HCT116 (cell line): ENCODE results near the gene STAT4. TPM values are rescaled to one million over a fixed set of nuclear protein-coding genes. Genes with fewer than 3 reads are reported as not detected.

Experiments
- ATAC-seq: fragments of 200-7000 bp; cut with Tn5 transposase; 2 replicates; pipeline ENCODE4 v1.9.1; 2020; ENCODE audit warnings: mild to moderate bottlenecking, moderate library complexity
- BruUV-seq: library from RNA; stranded (reverse); fragments of 400-500 nt; replicated peaks from 2 replicates; lab custom pipeline; 2021; lab: Mats Ljungman, UMichigan
- CTCF ChIA-PET: fragments of 300-600 bp; sonication (Branson Sonifier 250); formaldehyde crosslinking; loops from one replicate; lab custom pipeline; 2021; ENCODE audit warnings: antibody characterized with exemption; lab: Charles Lee
- POLR2A ChIA-PET: fragments of 300-600, 350-600 bp; sonication (Branson Sonifier 250); formaldehyde crosslinking; loops from one replicate; lab custom pipeline; 2021; ENCODE audit warnings: antibody characterized with exemption; lab: Charles Lee
- RAD21 ChIA-PET, 2 experiments: fragments of 300-600 bp; sonication (Branson Sonifier 250); formaldehyde crosslinking; loops; one replicate each; lab custom pipeline; 2023; ENCODE audit warnings: low total read pairs in 2 of 2; ENCODE audit not compliant: uncharacterized antibody in 2 of 2, unreplicated experiment in 2 of 2, low non-redundant PET in 1 of 2; lab: Charles Lee
- DNase-seq: peaks from one replicate; pipeline ENCODE4 v3.0.0-alpha.2; 2010; ENCODE audit warnings: low read depth, low spot score
- H2AFZ ChIP-seq: fragments of 200-600 bp; shearing (Covaris generic), sonication (generic); 2 replicates; pipeline ENCODE4 v1.6.1; 2017; ENCODE audit warnings: low read depth, mixed run types, mixed read lengths, antibody characterized with exemption, low read length; ENCODE audit not compliant: poor library complexity, severe bottlenecking
- H3K27ac ChIP-seq: 2 replicates; pipeline ENCODE4 v1.5.1; 2012; ENCODE audit warnings: low read depth, low read length
- H3K27me3 ChIP-seq: fragments of 200-600 bp; sonication (generic); 2 replicates; pipeline ENCODE4 v1.6.1; 2016; ENCODE audit warnings: mixed run types, low read length, mixed read lengths; ENCODE audit not compliant: insufficient read depth
- H3K36me3 ChIP-seq, 2 experiments: fragments of 200-500 bp in 1 of 2; fragments of 200-600 bp in 1 of 2; sonication (Bioruptor generic) in 1 of 2; sonication (generic) in 1 of 2; 2 replicates each; pipeline versions ENCODE4 v1.5.1 to v1.6.1; 2014 to 2016; ENCODE audit warnings: low read length in 2 of 2, inconsistent platforms in 1 of 2, mixed read lengths in 1 of 2, mixed run types in 1 of 2; ENCODE audit not compliant: insufficient read depth in 2 of 2, control insufficient read depth in 1 of 2
- H3K4me1 ChIP-seq, 2 experiments: fragments of 200-600 bp in 1 of 2; sonication (generic) in 1 of 2; 2 replicates each; pipeline versions ENCODE4 v1.5.1 to v1.6.1; 2012 to 2017; ENCODE audit warnings: low read length in 2 of 2, inconsistent platforms in 1 of 2, mild to moderate bottlenecking in 1 of 2, mixed read lengths in 1 of 2, mixed run types in 1 of 2, moderate library complexity in 1 of 2; ENCODE audit not compliant: insufficient read depth in 2 of 2, control insufficient read depth in 1 of 2
- H3K4me2 ChIP-seq: fragments of 200-600 bp; sonication (generic); 2 replicates; pipeline ENCODE4 v1.6.1; 2017; ENCODE audit warnings: mixed run types, low read length, mixed read lengths
- H3K4me3 ChIP-seq, 2 experiments: fragments of 200-600 bp in 1 of 2; sonication (generic) in 1 of 2; replicated peaks in 1 of 2; 2 replicates each; pipeline ENCODE4 v1.5.1; 2011 to 2016; ENCODE audit warnings: low read length in 2 of 2, control low read depth in 1 of 2, low read depth in 1 of 2, mild to moderate bottlenecking in 1 of 2, mixed read lengths in 1 of 2, mixed run types in 1 of 2
- H3K79me2 ChIP-seq: fragments of 200-600 bp; sonication (generic); 2 replicates; pipeline ENCODE4 v1.6.1; 2017; ENCODE audit warnings: mild to moderate bottlenecking, mixed run types, low read length, moderate library complexity, mixed read lengths; ENCODE audit not compliant: insufficient read depth
- H3K9ac ChIP-seq: fragments of 200-600 bp; sonication (generic); 2 replicates; pipeline ENCODE4 v1.6.1; 2016; ENCODE audit warnings: low read length, mixed read lengths
- H3K9me2 ChIP-seq: fragments of 200-600 bp; sonication (generic), shearing (Covaris generic); 2 replicates; pipeline ENCODE4 v1.6.1; 2017; ENCODE audit warnings: mixed run types, mild to moderate bottlenecking, moderate library complexity; ENCODE audit not compliant: insufficient read depth
- H3K9me3 ChIP-seq, 2 experiments: fragments of 200-500 bp in 1 of 2; fragments of 200-600 bp in 1 of 2; sonication (Bioruptor generic) in 1 of 2; sonication (generic) in 1 of 2; 2 replicates each; pipeline ENCODE4 v1.6.1; 2014 to 2017; ENCODE audit warnings: low read length in 2 of 2, mixed read lengths in 2 of 2, inconsistent platforms in 1 of 2, low read depth in 1 of 2, mild to moderate bottlenecking in 1 of 2, mixed run types in 1 of 2, moderate library complexity in 1 of 2; ENCODE audit not compliant: control insufficient read depth in 1 of 2, insufficient read depth in 1 of 2
- H4K20me1 ChIP-seq: fragments of 200-600 bp; sonication (generic), shearing (Covaris generic); 2 replicates; pipeline ENCODE4 v1.6.1; 2017; ENCODE audit warnings: mixed run types, mild to moderate bottlenecking, moderate library complexity; ENCODE audit not compliant: insufficient read depth
- CBX3 ChIP-seq: IDR thresholded peaks from 2 replicates; pipeline ENCODE4 v1.6.1; 2012; ENCODE audit warnings: low read depth
- CEBPB ChIP-seq: IDR thresholded peaks from 2 replicates; pipeline ENCODE4 v1.6.1; 2012; ENCODE audit warnings: low read depth
- EGR1 ChIP-seq: IDR thresholded peaks from 2 replicates; pipeline ENCODE4 v1.6.1; 2012; ENCODE audit warnings: low read depth
- EZH2 ChIP-seq: fragments of 200-600 bp; sonication (generic); IDR thresholded peaks from 2 replicates; pipeline ENCODE4 v1.6.1; 2017; ENCODE audit warnings: antibody characterized with exemption, mixed run types
- EZH2phosphoT487 ChIP-seq: fragments of 200-600 bp; IDR thresholded peaks from 2 replicates; pipeline ENCODE4 v1.6.1; 2018; ENCODE audit warnings: antibody characterized with exemption, borderline replicate concordance
- FOSL1 ChIP-seq: IDR thresholded peaks from 2 replicates; pipeline ENCODE4 v1.6.1; 2012; ENCODE audit warnings: low read depth
- JUND ChIP-seq: IDR thresholded peaks from 2 replicates; pipeline ENCODE4 v1.6.1; 2012
- MAX ChIP-seq: IDR thresholded peaks from 2 replicates; pipeline ENCODE4 v1.6.1; 2012
- POLR2A ChIP-seq: IDR thresholded peaks from 2 replicates; pipeline ENCODE4 v1.7.0; 2011; ENCODE audit warnings: borderline replicate concordance; ENCODE audit not compliant: insufficient read depth, insufficient read length; ENCODE audit errors: extremely low read depth
- POLR2AphosphoS5 ChIP-seq: IDR thresholded peaks from 2 replicates; pipeline ENCODE4 v1.6.1; 2011; ENCODE audit warnings: mild to moderate bottlenecking, low read depth, low read length, moderate library complexity
- RAD21 ChIP-seq: IDR thresholded peaks from 2 replicates; pipeline ENCODE4 v1.6.1; 2012; ENCODE audit warnings: low read depth, mild to moderate bottlenecking
- REST ChIP-seq: IDR thresholded peaks from 2 replicates; pipeline ENCODE4 v1.6.1; 2012; ENCODE audit warnings: low read depth
- SIN3A ChIP-seq: IDR thresholded peaks from 2 replicates; pipeline ENCODE4 v1.6.1; 2012; ENCODE audit warnings: low read depth
- SP1 ChIP-seq: IDR thresholded peaks from 2 replicates; pipeline ENCODE4 v1.6.1; 2012; ENCODE audit warnings: low read depth
- SRF ChIP-seq: IDR thresholded peaks from 2 replicates; pipeline ENCODE4 v1.6.1; 2012; ENCODE audit warnings: low read depth
- TCF7L2 ChIP-seq: IDR thresholded peaks from 2 replicates; pipeline ENCODE4 v1.7.0; 2011; ENCODE audit warnings: borderline replicate concordance, inconsistent platforms; ENCODE audit not compliant: insufficient read depth, insufficient read length; ENCODE audit errors: extremely low read depth
- YY1 ChIP-seq: IDR thresholded peaks from 2 replicates; pipeline ENCODE4 v1.6.1; 2011; ENCODE audit warnings: low read length, low read depth, moderate library complexity, mild to moderate bottlenecking; ENCODE audit not compliant: insufficient replicate concordance; ENCODE audit errors: extremely low read depth
- ZNF274 ChIP-seq: fragments of 200-500 bp; sonication (Bioruptor generic); IDR thresholded peaks from 2 replicates; pipeline ENCODE4 v1.6.1; 2014; ENCODE audit warnings: mild to moderate bottlenecking, low read depth, low read length, inconsistent platforms
- intact Hi-C: fragments of 100-400 bp; cut with micrococcal nuclease; formaldehyde crosslinking; loops from 2 replicates; pipeline ENCODE4 v1.10.0; 2022
- total RNA-seq: library from RNA; stranded (reverse); gene quantifications from one replicate; pipeline ENCODE4 v1.2.1, GENCODE V29; 2021; ENCODE audit not compliant: unreplicated experiment

STAT4 gene
- total RNA-seq, 1 experiment from 2014 or later, result 2.0 TPM

DNA sequence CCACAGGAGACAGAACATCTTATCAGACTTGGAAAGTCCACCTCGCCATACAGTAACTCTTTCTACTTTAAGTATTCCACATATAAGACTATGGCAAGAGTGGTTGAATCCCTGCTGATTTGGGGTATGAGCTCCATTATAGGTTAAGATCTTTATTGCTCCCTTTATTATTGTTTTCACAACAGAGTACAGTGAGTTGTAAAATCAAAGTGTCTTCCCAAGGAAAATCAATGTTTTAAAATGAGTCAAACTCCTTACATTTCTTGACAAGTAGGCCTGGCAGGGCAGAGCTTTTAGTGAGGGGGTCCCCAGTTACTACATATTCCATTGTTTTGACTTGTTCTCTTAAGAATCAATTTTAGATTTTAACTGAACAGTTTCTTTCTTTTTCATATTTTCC is 87.2 kb downstream of the STAT4 start:
- Histone ChIP-seq H3K4me2 (no peak overlapping the region), H2AFZ (no peak overlapping the region), H3K9ac (no peak overlapping the region), H3K27ac (no peak overlapping the region), H3K4me1 (no peaks in the 10 kb centered on the region), H3K9me3 (no peaks in the 10 kb centered on the region), H3K9me2 (no peaks in the 10 kb centered on the region), H3K4me3 (no peak overlapping the region), H3K36me3 (no peaks in the 10 kb centered on the region), H4K20me1 (no peaks in the 10 kb centered on the region), H3K27me3 (no peaks in the 10 kb centered on the region), H3K79me2 (no peaks in the 10 kb centered on the region)
- intact Hi-C loops, result no loop called here
- POLR2A ChIA-PET, result no interaction called here
- BruUV-seq, result no TSS peak
- CTCF ChIA-PET, result interaction anchor here (6.0 kb wide), 1 partner anchor 12 kb away, joined by 27 read pairs; no protein-coding TSS in a partner anchor
- DNase-seq (no peak), ATAC-seq (no peak)
- no peak for TF ChIP-seq FOSL1
- no peak for TF ChIP-seq CBX3
- no peak for TF ChIP-seq EZH2
- no peak for TF ChIP-seq ZNF274
- no peak for TF ChIP-seq CEBPB
- no peak for TF ChIP-seq YY1
- TF ChIP-seq EGR1, result no peak
- TF ChIP-seq POLR2AphosphoS5, result no peak
- no peak for TF ChIP-seq SRF
- TF ChIP-seq RAD21, result no peak
- TF ChIP-seq SP1, result no peak
- TF ChIP-seq JUND, result no peak
- no peak for TF ChIP-seq TCF7L2
- no peak for TF ChIP-seq POLR2A
- no peak for TF ChIP-seq EZH2phosphoT487
- TF ChIP-seq MAX, result no peak
- TF ChIP-seq SIN3A, result no peak
- no peak for TF ChIP-seq REST
- RAD21 ChIA-PET, result no interaction called here
